ENCODE results near the gene XRCC5.
"Not testable (repeated sequence)": the region's sequence is repeated elsewhere in the genome, so short reads cannot be mapped to it uniquely, and the experiment has no call there.

The XRCC5 gene

GRCh38 chr2:216133397-216133796, 24.2 kb downstream of the XRCC5 start:
- Histone ChIP-seq H3K9me3 (ENCODE audit: low read depth, low read length) (no peaks in the 10 kb centered on the region), H3K9ac (ENCODE audit: insufficient read length) (no peak overlapping the region), H3K27ac (peak overlapping the region; percentile 51; the same call in 1 of the 2 replicates), H3K4me3 (no peak overlapping the region), H3K36me3 (ENCODE audit: insufficient read depth, low read length) (peaks cover 97% of the 10 kb centered on the region)
- no peak for DNase-seq (ENCODE audit: low read depth, low spot score)
- TF ChIP-seq EZH2 (IDR thresholded peaks at IDR 0.05) (no peak), POLR2AphosphoS5 (IDR thresholded peaks at IDR 0.05; ENCODE audit: borderline replicate concordance, low read depth, low read length) (no peak; the same call in 1 of the 2 replicates), FOXP2 (optimal IDR thresholded peaks at IDR 0.05; ENCODE audit: control extremely low read depth, extremely low read length, insufficient read depth) (no peak)

- H3K9me3 ChIP-seq (ENCODE audit: low read depth, low read length): no peaks in the 10 kb centered on the region
- H3K4me3 ChIP-seq: no peak overlapping the region
- no peak for DNase-seq (ENCODE audit: low read depth, low spot score)
- H3K27ac ChIP-seq: no peak overlapping the region
- H3K36me3 ChIP-seq (ENCODE audit: insufficient read depth, low read length): peaks cover 97% of the 10 kb centered on the region
- TF ChIP-seq POLR2AphosphoS5 (IDR thresholded peaks at IDR 0.05; ENCODE audit: borderline replicate concordance, low read depth, low read length): no peak; the same call in 1 of the 2 replicates
- no peak for TF ChIP-seq EZH2 (IDR thresholded peaks at IDR 0.05)
- TF ChIP-seq FOXP2 (optimal IDR thresholded peaks at IDR 0.05; ENCODE audit: control extremely low read depth, extremely low read length, insufficient read depth): no peak
- H3K9ac ChIP-seq (ENCODE audit: insufficient read length): no peak overlapping the region
Measured at GRCh38 chr2:216134958-216135541, 25.9 kb downstream of the XRCC5 start.

GRCh38 chr2:216139884-216140283, 30.7 kb downstream of the XRCC5 start:
- no peak overlapping the region for H3K4me3 ChIP-seq
- H3K27ac ChIP-seq: no peak overlapping the region
- H3K36me3 ChIP-seq (ENCODE audit: insufficient read depth, low read length): peaks cover 97% of the 10 kb centered on the region
- no peak for DNase-seq (ENCODE audit: low read depth, low spot score)
- TF ChIP-seq EZH2 (IDR thresholded peaks at IDR 0.05): no peak
- TF ChIP-seq POLR2AphosphoS5 (IDR thresholded peaks at IDR 0.05; ENCODE audit: borderline replicate concordance, low read depth, low read length): no peak
- TF ChIP-seq FOXP2 (optimal IDR thresholded peaks at IDR 0.05; ENCODE audit: control extremely low read depth, extremely low read length, insufficient read depth): no peak
- H3K9me3 ChIP-seq (ENCODE audit: low read depth, low read length): no peaks in the 10 kb centered on the region
- no peak overlapping the region for H3K9ac ChIP-seq (ENCODE audit: insufficient read length)

GRCh38 chr2:216141516-216141915, 32.4 kb downstream of the XRCC5 start:
- H3K9me3 ChIP-seq (ENCODE audit: low read depth, low read length); DNase-seq (ENCODE audit: low read depth, low spot score); H3K4me3 ChIP-seq; H3K27ac ChIP-seq; H3K9ac ChIP-seq (ENCODE audit: insufficient read length): not testable (repeated sequence)
- peaks cover 97% of the 10 kb centered on the region for H3K36me3 ChIP-seq (ENCODE audit: insufficient read depth, low read length)

GRCh38 chr2:216142540-216142939, 33.4 kb downstream of the XRCC5 start:
- no peak overlapping the region for H3K27ac ChIP-seq

GRCh38 chr2:216144372-216144771, 35.2 kb downstream of the XRCC5 start:
- Histone ChIP-seq H3K4me3 (no peak overlapping the region), H3K9ac (ENCODE audit: insufficient read length) (no peak overlapping the region), H3K36me3 (ENCODE audit: insufficient read depth, low read length) (peaks cover 98% of the 10 kb centered on the region), H3K27ac (no peak overlapping the region), H3K9me3 (ENCODE audit: low read depth, low read length) (no peaks in the 10 kb centered on the region)
- no peak for DNase-seq (ENCODE audit: low read depth, low spot score)
- no peak for TF ChIP-seq POLR2AphosphoS5 (IDR thresholded peaks at IDR 0.05; ENCODE audit: borderline replicate concordance, low read depth, low read length)
- no peak for TF ChIP-seq FOXP2 (optimal IDR thresholded peaks at IDR 0.05; ENCODE audit: control extremely low read depth, extremely low read length, insufficient read depth)
- TF ChIP-seq EZH2 (IDR thresholded peaks at IDR 0.05): no peak

More at GRCh38 chr2:216142540-216142939, 33.4 kb downstream of the XRCC5 start:
- H3K9ac ChIP-seq (ENCODE audit: insufficient read length): no peak overlapping the region
- H3K36me3 ChIP-seq (ENCODE audit: insufficient read depth, low read length): peaks cover 98% of the 10 kb centered on the region
- H3K9me3 ChIP-seq (ENCODE audit: low read depth, low read length): no peaks in the 10 kb centered on the region
- no peak for DNase-seq (ENCODE audit: low read depth, low spot score)
- TF ChIP-seq FOXP2 (optimal IDR thresholded peaks at IDR 0.05; ENCODE audit: control extremely low read depth, extremely low read length, insufficient read depth) (no peak), EZH2 (IDR thresholded peaks at IDR 0.05) (no peak), POLR2AphosphoS5 (IDR thresholded peaks at IDR 0.05; ENCODE audit: borderline replicate concordance, low read depth, low read length) (no peak)
- no peak overlapping the region for H3K4me3 ChIP-seq

GRCh38 chr2:216144857-216145256, 35.7 kb downstream of the XRCC5 start:
- Histone ChIP-seq H3K36me3 (ENCODE audit: insufficient read depth, low read length) (peaks cover 98% of the 10 kb centered on the region), H3K27ac (0 out of 2 replicates have a peak overlapping the region, but pooled peaks have one; percentile 11)

GRCh38 chr2:216146573-216146972, 37.4 kb downstream of the XRCC5 start:
- no peaks in the 10 kb centered on the region for H3K9me3 ChIP-seq (ENCODE audit: low read depth, low read length)
- peaks cover 98% of the 10 kb centered on the region for H3K36me3 ChIP-seq (ENCODE audit: insufficient read depth, low read length)
- no peak for DNase-seq (ENCODE audit: low read depth, low spot score)
- TF ChIP-seq EZH2 (IDR thresholded peaks at IDR 0.05): no peak
- TF ChIP-seq POLR2AphosphoS5 (IDR thresholded peaks at IDR 0.05; ENCODE audit: borderline replicate concordance, low read depth, low read length): no peak
- TF ChIP-seq FOXP2 (optimal IDR thresholded peaks at IDR 0.05; ENCODE audit: control extremely low read depth, extremely low read length, insufficient read depth): no peak
- no peak overlapping the region for H3K4me3 ChIP-seq
- no peak overlapping the region for H3K9ac ChIP-seq (ENCODE audit: insufficient read length)
- H3K27ac ChIP-seq: no peak overlapping the region

More at GRCh38 chr2:216144857-216145256, 35.7 kb downstream of the XRCC5 start:
- H3K9ac ChIP-seq (ENCODE audit: insufficient read length): no peak overlapping the region
- TF ChIP-seq FOXP2 (optimal IDR thresholded peaks at IDR 0.05; ENCODE audit: control extremely low read depth, extremely low read length, insufficient read depth) (no peak), POLR2AphosphoS5 (IDR thresholded peaks at IDR 0.05; ENCODE audit: borderline replicate concordance, low read depth, low read length) (no peak), EZH2 (IDR thresholded peaks at IDR 0.05) (no peak)
- no peak overlapping the region for H3K4me3 ChIP-seq
- no peaks in the 10 kb centered on the region for H3K9me3 ChIP-seq (ENCODE audit: low read depth, low read length)
- no peak for DNase-seq (ENCODE audit: low read depth, low spot score)
